ENCODE data around the gene INPP5B. TPM values are rescaled to one million over a fixed set of nuclear protein-coding genes. Genes with fewer than 3 reads are reported as not detected.

Gene INPP5B
- total RNA-seq, 1 experiment from 2014 or later, result 21.5 TPM

GRCh38 chr1:37884145-37884544, 62.7 kb downstream of the INPP5B start:
- no TSS peak for BruUV-seq (replicated peaks)
- Mint-ChIP-seq H3K9me3 (ENCODE audit: low read depth, unreplicated experiment) (no peaks in the 10 kb centered on the region), H3K27ac (ENCODE audit: unreplicated experiment) (no peak overlapping the region), H3K4me1 (ENCODE audit: low read depth, unreplicated experiment) (no peaks in the 10 kb centered on the region), H3K4me3 (ENCODE audit: low read depth, unreplicated experiment) (no peak overlapping the region), H3K27me3 (ENCODE audit: unreplicated experiment) (no peaks in the 10 kb centered on the region), H3K36me3 (ENCODE audit: insufficient read depth, unreplicated experiment) (no peaks in the 10 kb centered on the region)
- TF ChIP-seq, protein P1, sequence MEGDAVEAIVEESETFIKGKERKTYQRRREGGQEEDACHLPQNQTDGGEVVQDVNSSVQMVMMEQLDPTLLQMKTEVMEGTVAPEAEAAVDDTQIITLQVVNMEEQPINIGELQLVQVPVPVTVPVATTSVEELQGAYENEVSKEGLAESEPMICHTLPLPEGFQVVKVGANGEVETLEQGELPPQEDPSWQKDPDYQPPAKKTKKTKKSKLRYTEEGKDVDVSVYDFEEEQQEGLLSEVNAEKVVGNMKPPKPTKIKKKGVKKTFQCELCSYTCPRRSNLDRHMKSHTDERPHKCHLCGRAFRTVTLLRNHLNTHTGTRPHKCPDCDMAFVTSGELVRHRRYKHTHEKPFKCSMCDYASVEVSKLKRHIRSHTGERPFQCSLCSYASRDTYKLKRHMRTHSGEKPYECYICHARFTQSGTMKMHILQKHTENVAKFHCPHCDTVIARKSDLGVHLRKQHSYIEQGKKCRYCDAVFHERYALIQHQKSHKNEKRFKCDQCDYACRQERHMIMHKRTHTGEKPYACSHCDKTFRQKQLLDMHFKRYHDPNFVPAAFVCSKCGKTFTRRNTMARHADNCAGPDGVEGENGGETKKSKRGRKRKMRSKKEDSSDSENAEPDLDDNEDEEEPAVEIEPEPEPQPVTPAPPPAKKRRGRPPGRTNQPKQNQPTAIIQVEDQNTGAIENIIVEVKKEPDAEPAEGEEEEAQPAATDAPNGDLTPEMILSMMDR (IDR thresholded peaks at IDR 0.05; ENCODE audit: unreplicated experiment), result no peak
- CTCF ChIA-PET, result no interaction called here
- no peak for DNase-seq
- intact Hi-C loops (cut with micrococcal nuclease; ENCODE audit: unreplicated experiment), result no loop called here

DNA sequence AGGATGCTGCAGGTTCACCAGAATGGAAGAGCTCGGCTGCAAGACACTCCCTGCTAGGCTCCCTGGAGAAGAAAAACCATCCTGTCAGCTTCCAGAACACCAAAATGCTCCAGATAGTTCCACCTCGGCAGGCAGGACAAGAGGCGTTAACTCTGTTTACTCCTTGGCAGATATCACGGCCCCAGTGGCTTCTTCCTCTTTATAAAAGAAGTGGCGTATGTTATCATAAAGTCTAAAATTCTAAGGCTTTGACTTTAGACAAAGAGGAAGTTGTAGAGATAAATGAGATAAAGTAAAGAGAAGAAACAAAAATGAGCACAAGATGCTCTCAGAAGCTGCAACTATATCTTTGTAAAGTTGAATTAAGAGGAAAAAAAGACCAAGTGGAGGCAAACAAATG, 63.2 kb downstream of the INPP5B start:
- Mint-ChIP-seq H3K36me3 (ENCODE audit: insufficient read depth, unreplicated experiment) (no peaks in the 10 kb centered on the region), H3K27me3 (ENCODE audit: unreplicated experiment) (no peaks in the 10 kb centered on the region), H3K4me1 (ENCODE audit: low read depth, unreplicated experiment) (no peaks in the 10 kb centered on the region), H3K4me3 (ENCODE audit: low read depth, unreplicated experiment) (no peak overlapping the region), H3K9me3 (ENCODE audit: low read depth, unreplicated experiment) (no peaks in the 10 kb centered on the region), H3K27ac (ENCODE audit: unreplicated experiment) (no peak overlapping the region)
- intact Hi-C loops (cut with micrococcal nuclease; ENCODE audit: unreplicated experiment), result no loop called here
- CTCF ChIA-PET, result interaction anchor here (0.5 kb wide), 1 partner anchor 10 kb away, joined by 4 read pairs; no protein-coding TSS in a partner anchor
- no peak for DNase-seq
- BruUV-seq (replicated peaks), result no TSS peak
- TF ChIP-seq, protein P1 (IDR thresholded peaks at IDR 0.05; ENCODE audit: unreplicated experiment), result no peak

- Mint-ChIP-seq H3K9me3 (ENCODE audit: low read depth, unreplicated experiment) (no peaks in the 10 kb centered on the region), H3K36me3 (ENCODE audit: insufficient read depth, unreplicated experiment) (peaks cover 5% of the 10 kb centered on the region), H3K27ac (ENCODE audit: unreplicated experiment) (no peak overlapping the region), H3K4me1 (ENCODE audit: low read depth, unreplicated experiment) (no peaks in the 10 kb centered on the region), H3K4me3 (ENCODE audit: low read depth, unreplicated experiment) (no peak overlapping the region), H3K27me3 (ENCODE audit: unreplicated experiment) (no peaks in the 10 kb centered on the region)
- BruUV-seq (replicated peaks), result no TSS peak
- CTCF ChIA-PET, result no interaction called here
- intact Hi-C loops (cut with micrococcal nuclease; ENCODE audit: unreplicated experiment), result no loop called here
- DNase-seq, result no peak
- TF ChIP-seq, protein P1 (IDR thresholded peaks at IDR 0.05; ENCODE audit: unreplicated experiment), result no peak
Observed at GRCh38 chr1:37879865-37880264, 67.0 kb downstream of the INPP5B start.

DNA sequence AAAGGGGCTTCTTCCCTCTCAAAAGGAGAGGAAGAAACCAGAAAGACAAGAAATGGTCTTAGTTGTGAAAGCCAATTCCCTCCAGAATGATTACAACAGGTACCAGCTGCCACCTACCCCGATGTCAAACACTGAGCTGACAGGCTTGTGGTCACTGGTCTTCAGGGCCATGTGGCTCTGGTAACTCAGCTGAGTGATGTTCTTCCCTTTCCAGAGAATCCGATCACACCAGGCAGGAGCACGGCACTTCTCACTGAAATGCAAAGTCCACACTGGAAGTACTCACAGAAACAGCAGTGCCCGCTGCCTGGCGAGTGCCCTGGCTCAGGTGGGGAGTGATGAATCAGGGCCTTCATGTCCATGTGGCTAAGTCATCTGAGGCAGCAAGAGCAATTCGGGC, 68.8 kb downstream of the INPP5B start:
- Mint-ChIP-seq H3K4me1 (ENCODE audit: low read depth, unreplicated experiment) (no peaks in the 10 kb centered on the region), H3K36me3 (ENCODE audit: insufficient read depth, unreplicated experiment) (peaks cover 6% of the 10 kb centered on the region), H3K27me3 (ENCODE audit: unreplicated experiment) (no peaks in the 10 kb centered on the region), H3K4me3 (ENCODE audit: low read depth, unreplicated experiment) (no peak overlapping the region), H3K9me3 (ENCODE audit: low read depth, unreplicated experiment) (no peaks in the 10 kb centered on the region), H3K27ac (ENCODE audit: unreplicated experiment) (no peak overlapping the region)
- no TSS peak for BruUV-seq (replicated peaks)
- no peak for DNase-seq
- CTCF ChIA-PET, result no interaction called here
- intact Hi-C loops (cut with micrococcal nuclease; ENCODE audit: unreplicated experiment), result no loop called here
- TF ChIP-seq, protein P1 (IDR thresholded peaks at IDR 0.05; ENCODE audit: unreplicated experiment), result no peak

Data from Calu3 (cell line).